ENCODE measurements around the gene CYP27C1. TPM values are rescaled to one million over a fixed set of nuclear protein-coding genes. Genes with fewer than 3 reads are reported as not detected.

The CYP27C1 gene
- polyA plus RNA-seq, 1 donor from 2014 or later, result 0.84 TPM

DNA sequence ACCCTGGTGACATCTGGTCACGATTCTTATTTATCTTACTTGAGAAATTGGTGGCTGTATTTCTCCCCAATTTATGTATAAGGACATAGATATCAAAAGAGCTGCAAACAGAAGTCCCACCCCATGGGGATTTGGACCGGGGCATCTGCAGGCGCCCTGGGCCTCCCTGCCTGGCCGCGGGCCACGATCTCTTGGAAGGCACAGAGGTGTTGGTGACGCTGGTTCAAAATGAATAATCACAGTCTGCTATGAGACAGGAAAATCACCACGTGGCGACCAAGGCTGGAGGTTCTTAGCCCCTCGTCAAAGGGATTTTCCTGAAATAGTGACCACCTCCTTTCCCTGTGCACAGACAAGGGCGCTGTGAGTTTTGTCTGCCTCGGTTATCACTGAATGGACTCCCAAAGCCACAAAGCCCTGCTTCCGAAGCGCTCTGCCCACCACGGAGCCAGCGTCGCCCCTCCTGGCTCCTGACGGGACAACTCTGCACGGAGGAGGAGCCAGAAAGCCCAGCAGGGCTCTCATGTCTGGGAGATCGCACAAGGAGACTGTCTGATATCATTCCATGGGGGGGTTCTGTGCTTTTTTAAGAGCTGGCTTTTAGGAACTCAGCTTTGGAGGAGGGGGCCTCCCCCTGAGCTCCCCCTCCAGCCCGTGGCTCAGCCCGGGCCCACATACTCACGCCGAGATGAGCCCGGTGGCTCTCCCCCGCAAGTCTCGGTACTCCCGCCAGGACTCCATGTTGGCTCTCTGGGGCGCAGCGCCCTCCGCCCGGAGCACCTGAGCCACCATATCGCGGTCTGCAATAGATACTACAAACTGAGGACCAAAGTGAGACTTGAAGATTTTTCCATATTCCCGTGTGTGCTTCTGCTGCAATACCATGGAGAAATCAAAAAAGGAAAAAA lies 14.6 kb downstream of the CYP27C1 start:
- H3K9ac ChIP-seq (ENCODE audit: low read length), result no peak overlapping the region
- H3K36me3 ChIP-seq (ENCODE audit: insufficient read depth, low read length), result no peaks in the 10 kb centered on the region
- no peak overlapping the region for H3K4me2 ChIP-seq (ENCODE audit: low read length)
- TF ChIP-seq MXI1 (conservative IDR thresholded peaks at IDR 0.05; ENCODE audit: poor library complexity, severe bottlenecking), result no peak
- TF ChIP-seq, protein P1, sequence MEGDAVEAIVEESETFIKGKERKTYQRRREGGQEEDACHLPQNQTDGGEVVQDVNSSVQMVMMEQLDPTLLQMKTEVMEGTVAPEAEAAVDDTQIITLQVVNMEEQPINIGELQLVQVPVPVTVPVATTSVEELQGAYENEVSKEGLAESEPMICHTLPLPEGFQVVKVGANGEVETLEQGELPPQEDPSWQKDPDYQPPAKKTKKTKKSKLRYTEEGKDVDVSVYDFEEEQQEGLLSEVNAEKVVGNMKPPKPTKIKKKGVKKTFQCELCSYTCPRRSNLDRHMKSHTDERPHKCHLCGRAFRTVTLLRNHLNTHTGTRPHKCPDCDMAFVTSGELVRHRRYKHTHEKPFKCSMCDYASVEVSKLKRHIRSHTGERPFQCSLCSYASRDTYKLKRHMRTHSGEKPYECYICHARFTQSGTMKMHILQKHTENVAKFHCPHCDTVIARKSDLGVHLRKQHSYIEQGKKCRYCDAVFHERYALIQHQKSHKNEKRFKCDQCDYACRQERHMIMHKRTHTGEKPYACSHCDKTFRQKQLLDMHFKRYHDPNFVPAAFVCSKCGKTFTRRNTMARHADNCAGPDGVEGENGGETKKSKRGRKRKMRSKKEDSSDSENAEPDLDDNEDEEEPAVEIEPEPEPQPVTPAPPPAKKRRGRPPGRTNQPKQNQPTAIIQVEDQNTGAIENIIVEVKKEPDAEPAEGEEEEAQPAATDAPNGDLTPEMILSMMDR (IDR thresholded peaks at IDR 0.05; ENCODE audit: poor library complexity, severe bottlenecking), result no peak
- no peak for TF ChIP-seq EZH2 (IDR thresholded peaks at IDR 0.05; ENCODE audit: borderline replicate concordance, insufficient read depth, low read length, poor library complexity, severe bottlenecking)
- TF ChIP-seq POLR2AphosphoS5 (IDR thresholded peaks at IDR 0.05), result no peak
- TF ChIP-seq TAF1 (IDR thresholded peaks at IDR 0.05; ENCODE audit: low read depth), result no peak
- no peak for TF ChIP-seq SMC3 (conservative IDR thresholded peaks at IDR 0.05; ENCODE audit: poor library complexity)
- TF ChIP-seq, protein P2, sequence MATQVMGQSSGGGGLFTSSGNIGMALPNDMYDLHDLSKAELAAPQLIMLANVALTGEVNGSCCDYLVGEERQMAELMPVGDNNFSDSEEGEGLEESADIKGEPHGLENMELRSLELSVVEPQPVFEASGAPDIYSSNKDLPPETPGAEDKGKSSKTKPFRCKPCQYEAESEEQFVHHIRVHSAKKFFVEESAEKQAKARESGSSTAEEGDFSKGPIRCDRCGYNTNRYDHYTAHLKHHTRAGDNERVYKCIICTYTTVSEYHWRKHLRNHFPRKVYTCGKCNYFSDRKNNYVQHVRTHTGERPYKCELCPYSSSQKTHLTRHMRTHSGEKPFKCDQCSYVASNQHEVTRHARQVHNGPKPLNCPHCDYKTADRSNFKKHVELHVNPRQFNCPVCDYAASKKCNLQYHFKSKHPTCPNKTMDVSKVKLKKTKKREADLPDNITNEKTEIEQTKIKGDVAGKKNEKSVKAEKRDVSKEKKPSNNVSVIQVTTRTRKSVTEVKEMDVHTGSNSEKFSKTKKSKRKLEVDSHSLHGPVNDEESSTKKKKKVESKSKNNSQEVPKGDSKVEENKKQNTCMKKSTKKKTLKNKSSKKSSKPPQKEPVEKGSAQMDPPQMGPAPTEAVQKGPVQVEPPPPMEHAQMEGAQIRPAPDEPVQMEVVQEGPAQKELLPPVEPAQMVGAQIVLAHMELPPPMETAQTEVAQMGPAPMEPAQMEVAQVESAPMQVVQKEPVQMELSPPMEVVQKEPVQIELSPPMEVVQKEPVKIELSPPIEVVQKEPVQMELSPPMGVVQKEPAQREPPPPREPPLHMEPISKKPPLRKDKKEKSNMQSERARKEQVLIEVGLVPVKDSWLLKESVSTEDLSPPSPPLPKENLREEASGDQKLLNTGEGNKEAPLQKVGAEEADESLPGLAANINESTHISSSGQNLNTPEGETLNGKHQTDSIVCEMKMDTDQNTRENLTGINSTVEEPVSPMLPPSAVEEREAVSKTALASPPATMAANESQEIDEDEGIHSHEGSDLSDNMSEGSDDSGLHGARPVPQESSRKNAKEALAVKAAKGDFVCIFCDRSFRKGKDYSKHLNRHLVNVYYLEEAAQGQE (IDR thresholded peaks at IDR 0.05; ENCODE audit: borderline replicate concordance), result no peak
- TF ChIP-seq RAD21 (conservative IDR thresholded peaks at IDR 0.05), result no peak
- no peak for TF ChIP-seq EP300 (conservative IDR thresholded peaks at IDR 0.05; ENCODE audit: poor library complexity, severe bottlenecking)
- no peak overlapping the region for H3K27ac ChIP-seq (ENCODE audit: low read length)
- no peaks in the 10 kb centered on the region for H4K20me1 ChIP-seq (ENCODE audit: insufficient read depth)
- no peak overlapping the region for H3K4me3 ChIP-seq (ENCODE audit: low read length)
- H3K9me2 ChIP-seq (ENCODE audit: insufficient read depth, low read length), result no peaks in the 10 kb centered on the region
- no peaks in the 10 kb centered on the region for H3K27me3 ChIP-seq (ENCODE audit: insufficient read depth, low read depth, low read length)
- H3F3A ChIP-seq (ENCODE audit: insufficient read depth, low read length, poor library complexity, severe bottlenecking), result no peaks in the 10 kb centered on the region
- H3K9me3 ChIP-seq (ENCODE audit: low read length), result no peaks in the 10 kb centered on the region
- H2AFZ ChIP-seq (ENCODE audit: low read depth, low read length), result no peak overlapping the region
- H3K79me2 ChIP-seq (replicated peaks; ENCODE audit: insufficient read depth, low read length), result no peaks in the 10 kb centered on the region

GRCh38 chr2:127201452-127201851 lies 18.6 kb downstream of the CYP27C1 start:
- Histone ChIP-seq H3K36me3 (ENCODE audit: insufficient read depth, low read length) (no peaks in the 10 kb centered on the region), H3F3A (ENCODE audit: insufficient read depth, low read length, poor library complexity, severe bottlenecking) (no peaks in the 10 kb centered on the region), H2AFZ (ENCODE audit: low read depth, low read length) (no peak overlapping the region), H3K9me3 (ENCODE audit: low read length) (no peaks in the 10 kb centered on the region), H3K4me2 (ENCODE audit: low read length) (no peak overlapping the region), H3K4me3 (ENCODE audit: low read length) (no peak overlapping the region), H3K27me3 (ENCODE audit: insufficient read depth, low read depth, low read length) (no peaks in the 10 kb centered on the region), H3K9me2 (ENCODE audit: insufficient read depth, low read length) (no peaks in the 10 kb centered on the region), H3K79me2 (replicated peaks; ENCODE audit: insufficient read depth, low read length) (no peaks in the 10 kb centered on the region), H3K27ac (ENCODE audit: low read length) (no peak overlapping the region), H3K9ac (ENCODE audit: low read length) (no peak overlapping the region), H4K20me1 (ENCODE audit: insufficient read depth) (no peaks in the 10 kb centered on the region)
- TF ChIP-seq, protein P1 (IDR thresholded peaks at IDR 0.05; ENCODE audit: poor library complexity, severe bottlenecking), result no peak
- TF ChIP-seq POLR2AphosphoS5 (IDR thresholded peaks at IDR 0.05) (no peak), EP300 (conservative IDR thresholded peaks at IDR 0.05; ENCODE audit: poor library complexity, severe bottlenecking) (no peak), EZH2 (IDR thresholded peaks at IDR 0.05; ENCODE audit: borderline replicate concordance, insufficient read depth, low read length, poor library complexity, severe bottlenecking) (no peak), TAF1 (IDR thresholded peaks at IDR 0.05; ENCODE audit: low read depth) (no peak), SMC3 (conservative IDR thresholded peaks at IDR 0.05; ENCODE audit: poor library complexity) (no peak), RAD21 (conservative IDR thresholded peaks at IDR 0.05) (no peak), MXI1 (conservative IDR thresholded peaks at IDR 0.05; ENCODE audit: poor library complexity, severe bottlenecking) (no peak)
- TF ChIP-seq, protein P2 (IDR thresholded peaks at IDR 0.05; ENCODE audit: borderline replicate concordance), result no peak

Data from neural cell (in vitro differentiated cells).